MV-4-11 (cell line): ENCODE results near the gene RNF213.
A peak's percentile ranks its signal among the peaks of the same experiment; 100 is the strongest.
"Not testable (repeated sequence)": the region's sequence is repeated elsewhere in the genome, so short reads cannot be mapped to it uniquely, and the experiment has no call there.

ENCODE experiments used
- DNase-seq: peaks from one replicate; lab custom pipeline; 2025; lab: John Stamatoyannopoulos, UW

The RNF213 gene

GRCh38 chr17:80224683-80225082 lies 36.0 kb upstream of the RNF213 start:
- no peak for DNase-seq

GRCh38 chr17:80225230-80225629 lies 35.4 kb upstream of the RNF213 start:
- no peak for DNase-seq

GRCh38 chr17:80227156-80227555 lies 33.5 kb upstream of the RNF213 start:
- no peak for DNase-seq

- DNase-seq: no peak
These were observed 33.0 kb upstream of the RNF213 start for GRCh38 chr17:80227666-80228065.

GRCh38 chr17:80228477-80228876 lies 32.2 kb upstream of the RNF213 start:
- DNase-seq: no peak

- DNase-seq: no peak
These were observed 31.6 kb upstream of the RNF213 start for GRCh38 chr17:80229011-80229410.

- DNase-seq: no peak
These were observed 28.2 kb upstream of the RNF213 start for GRCh38 chr17:80232438-80232837.

GRCh38 chr17:80233202-80233601 lies 27.4 kb upstream of the RNF213 start:
- no peak for DNase-seq

GRCh38 chr17:80236911-80237310 lies 23.7 kb upstream of the RNF213 start:
- DNase-seq: no peak

GRCh38 chr17:80237386-80237785 lies 23.3 kb upstream of the RNF213 start:
- no peak for DNase-seq

GRCh38 chr17:80242505-80242904 lies 18.1 kb upstream of the RNF213 start:
- peak; percentile 66 for DNase-seq

GRCh38 chr17:80243526-80244433 lies 16.9 kb upstream of the RNF213 start:
- no peak for DNase-seq

GRCh38 chr17:80244448-80244847 lies 16.2 kb upstream of the RNF213 start:
- DNase-seq: not testable (repeated sequence)

GRCh38 chr17:80244871-80245509 lies 15.7 kb upstream of the RNF213 start:
- DNase-seq: no peak

- no peak for DNase-seq
These were observed 14.9 kb upstream of the RNF213 start for GRCh38 chr17:80245566-80246265.

GRCh38 chr17:80246266-80246681 lies 14.4 kb upstream of the RNF213 start:
- no peak for DNase-seq

GRCh38 chr17:80246726-80247125 lies 13.9 kb upstream of the RNF213 start:
- no peak for DNase-seq

GRCh38 chr17:80247561-80247960 lies 13.1 kb upstream of the RNF213 start:
- no peak for DNase-seq

- no peak for DNase-seq
These were observed 12.4 kb upstream of the RNF213 start for GRCh38 chr17:80248001-80248893.

GRCh38 chr17:80248894-80249710 lies 11.6 kb upstream of the RNF213 start:
- DNase-seq: no peak

GRCh38 chr17:80251966-80252365 lies 8.7 kb upstream of the RNF213 start:
- DNase-seq: no peak
